GM19023 (cell line): Measurements from ENCODE around the gene TRMT11.
"Not testable (repeated sequence)": the region's sequence is repeated elsewhere in the genome, so short reads cannot be mapped to it uniquely, and the experiment has no call there.

ENCODE experiments used
- ATAC-seq: cut with Tn5 transposase; IDR thresholded peaks from one replicate; pipeline ENCODE4 v1.9.1; 2021; ENCODE audit warnings: mild to moderate bottlenecking, moderate library complexity; ENCODE audit not compliant: unreplicated experiment

Gene TRMT11

GRCh38 chr6:125991653-125992052 lies 5.3 kb downstream of the TRMT11 start:
- ATAC-seq = no peak

- ATAC-seq = no peak
Observed at GRCh38 chr6:125994670-125995488, 8.5 kb downstream of the TRMT11 start.

- peak; percentile 97 for ATAC-seq
Observed at GRCh38 chr6:125995972-125996580, 9.7 kb downstream of the TRMT11 start.

GRCh38 chr6:126002755-126003679 lies 16.7 kb downstream of the TRMT11 start:
- ATAC-seq = no peak

- ATAC-seq = no peak
Observed at GRCh38 chr6:126007800-126008199, 21.5 kb downstream of the TRMT11 start.

- ATAC-seq = no peak
Observed at GRCh38 chr6:126010040-126010439, 23.7 kb downstream of the TRMT11 start.

- ATAC-seq = no peak
Observed at GRCh38 chr6:126015863-126016262, 29.5 kb downstream of the TRMT11 start.

- ATAC-seq = no peak
Observed at GRCh38 chr6:126016591-126016990, 30.3 kb downstream of the TRMT11 start.

GRCh38 chr6:126017668-126018067 lies 31.3 kb downstream of the TRMT11 start:
- no peak for ATAC-seq

GRCh38 chr6:126020305-126021050 lies 34.1 kb downstream of the TRMT11 start:
- no peak for ATAC-seq

GRCh38 chr6:126023474-126023873 lies 37.1 kb downstream of the TRMT11 start:
- not testable (repeated sequence) for ATAC-seq

GRCh38 chr6:126026001-126026400 lies 39.7 kb downstream of the TRMT11 start:
- no peak for ATAC-seq

- no peak for ATAC-seq
Observed at GRCh38 chr6:126027601-126028000, 41.3 kb downstream of the TRMT11 start.

- no peak for ATAC-seq
Observed at GRCh38 chr6:126030045-126030444, 43.7 kb downstream of the TRMT11 start.

- no peak for ATAC-seq
Observed at GRCh38 chr6:126033696-126034095, 47.4 kb downstream of the TRMT11 start.

GRCh38 chr6:126034656-126035055 lies 48.3 kb downstream of the TRMT11 start:
- no peak for ATAC-seq

- no peak for ATAC-seq
Observed at GRCh38 chr6:126035764-126036163, 49.4 kb downstream of the TRMT11 start.

GRCh38 chr6:126038234-126038633 lies 51.9 kb downstream of the TRMT11 start:
- ATAC-seq = no peak

- ATAC-seq = no peak
Observed at GRCh38 chr6:126039284-126039683, 52.9 kb downstream of the TRMT11 start.

- ATAC-seq = no peak
Observed at GRCh38 chr6:126040394-126040793, 54.1 kb downstream of the TRMT11 start.

- no peak for ATAC-seq
Observed at GRCh38 chr6:126040826-126041225, 54.5 kb downstream of the TRMT11 start.
